WI38 (cell line): ENCODE data around the gene AGRN.
"Not testable (repeated sequence)": the region's sequence is repeated elsewhere in the genome, so short reads cannot be mapped to it uniquely, and the experiment has no call there.

ENCODE experiments used
- H3K4me3 ChIP-seq: 2 replicates; pipeline ENCODE4 v1.5.1; 2011; ENCODE audit warnings: low read depth, mild to moderate bottlenecking, control low read depth, low read length
- TF ChIP-seq, protein P1 (sequence below): IDR thresholded peaks from 2 replicates; pipeline ENCODE4 v1.5.1; 2012; ENCODE audit warnings: low read depth, mild to moderate bottlenecking, control low read depth, low read length

AGRN gene

DNA sequence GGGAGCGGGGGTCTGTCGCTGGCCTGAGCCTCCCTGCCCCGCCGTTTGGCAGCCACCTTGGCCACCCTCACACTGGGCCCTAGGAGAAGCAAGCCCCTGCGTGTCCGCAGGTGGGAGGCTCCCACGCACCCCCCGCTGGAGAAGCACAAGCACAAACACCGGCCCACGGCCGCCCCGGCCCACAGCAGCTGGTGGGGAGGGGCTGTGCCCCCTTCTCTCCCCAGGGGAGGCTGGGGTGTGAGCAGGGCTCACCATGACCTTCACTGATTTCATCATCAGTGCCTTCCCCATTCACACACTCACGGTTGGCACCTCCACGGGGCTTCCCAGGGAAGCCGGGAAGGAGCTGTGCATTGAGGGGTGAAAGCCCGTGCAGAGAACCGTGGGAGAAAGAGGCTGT is 7.9 kb downstream of the AGRN start:
- TF ChIP-seq, protein P1, sequence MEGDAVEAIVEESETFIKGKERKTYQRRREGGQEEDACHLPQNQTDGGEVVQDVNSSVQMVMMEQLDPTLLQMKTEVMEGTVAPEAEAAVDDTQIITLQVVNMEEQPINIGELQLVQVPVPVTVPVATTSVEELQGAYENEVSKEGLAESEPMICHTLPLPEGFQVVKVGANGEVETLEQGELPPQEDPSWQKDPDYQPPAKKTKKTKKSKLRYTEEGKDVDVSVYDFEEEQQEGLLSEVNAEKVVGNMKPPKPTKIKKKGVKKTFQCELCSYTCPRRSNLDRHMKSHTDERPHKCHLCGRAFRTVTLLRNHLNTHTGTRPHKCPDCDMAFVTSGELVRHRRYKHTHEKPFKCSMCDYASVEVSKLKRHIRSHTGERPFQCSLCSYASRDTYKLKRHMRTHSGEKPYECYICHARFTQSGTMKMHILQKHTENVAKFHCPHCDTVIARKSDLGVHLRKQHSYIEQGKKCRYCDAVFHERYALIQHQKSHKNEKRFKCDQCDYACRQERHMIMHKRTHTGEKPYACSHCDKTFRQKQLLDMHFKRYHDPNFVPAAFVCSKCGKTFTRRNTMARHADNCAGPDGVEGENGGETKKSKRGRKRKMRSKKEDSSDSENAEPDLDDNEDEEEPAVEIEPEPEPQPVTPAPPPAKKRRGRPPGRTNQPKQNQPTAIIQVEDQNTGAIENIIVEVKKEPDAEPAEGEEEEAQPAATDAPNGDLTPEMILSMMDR: no peak
- no peak overlapping the region for H3K4me3 ChIP-seq

DNA sequence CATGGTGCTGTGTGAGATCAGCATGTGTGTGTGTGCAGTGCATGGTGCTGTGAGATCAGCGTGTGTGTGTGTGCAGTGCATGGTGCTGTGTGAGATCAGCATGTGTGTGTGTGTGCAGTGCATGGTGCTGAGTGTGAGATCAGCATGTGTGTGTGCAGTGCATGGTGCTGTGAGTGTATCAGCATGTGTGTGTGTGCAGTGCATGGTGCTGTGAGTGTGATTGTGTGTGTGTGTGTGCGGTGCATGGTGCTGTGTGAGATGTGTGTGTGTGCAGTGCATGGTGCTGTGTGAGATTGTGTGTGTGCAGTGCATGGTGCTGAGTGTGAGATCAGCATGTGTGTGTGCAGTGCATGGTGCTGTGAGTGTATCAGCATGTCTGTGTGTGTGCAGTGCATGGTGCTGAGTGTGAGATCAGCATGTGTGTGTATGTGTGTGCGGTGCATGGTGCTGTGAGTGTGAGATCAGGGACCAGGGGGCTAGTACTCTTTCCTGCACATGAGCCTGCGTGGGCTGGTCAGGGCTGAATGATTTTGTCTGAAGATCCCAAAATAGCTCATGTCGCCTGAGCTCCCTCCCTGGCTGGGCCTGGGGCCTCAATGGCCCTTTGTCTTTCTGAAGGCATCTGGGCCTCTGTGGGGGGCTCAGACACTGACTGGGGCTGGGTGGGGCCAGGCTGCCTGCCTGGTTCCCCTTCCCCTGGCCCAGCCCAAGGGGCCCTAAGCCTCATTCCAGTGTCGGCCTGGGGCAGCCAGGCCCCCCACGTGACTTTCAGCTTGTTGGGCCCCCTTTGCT is 11.1 kb downstream of the AGRN start:
- H3K4me3 ChIP-seq: not testable (repeated sequence)

GRCh38 chr1:1031659-1032235 is 11.8 kb downstream of the AGRN start:
- no peak overlapping the region for H3K4me3 ChIP-seq
- TF ChIP-seq, protein P1: no peak

GRCh38 chr1:1032424-1032823 is 12.5 kb downstream of the AGRN start:
- TF ChIP-seq, protein P1: no peak
- H3K4me3 ChIP-seq: no peak overlapping the region

- TF ChIP-seq, protein P1: peak; percentile 50
- no peak overlapping the region for H3K4me3 ChIP-seq
Measured at GRCh38 chr1:1033009-1033587, 13.2 kb downstream of the AGRN start.

GRCh38 chr1:1033731-1034438 is 14.0 kb downstream of the AGRN start:
- H3K4me3 ChIP-seq: no peak overlapping the region
- TF ChIP-seq, protein P1: no peak

- H3K4me3 ChIP-seq: no peak overlapping the region
- TF ChIP-seq, protein P1: no peak
Measured at GRCh38 chr1:1034439-1034781, 14.5 kb downstream of the AGRN start.
